HG03354 (cell line): ENCODE measurements around the gene PTPN1.
"Not testable (repeated sequence)": the region's sequence is repeated elsewhere in the genome, so short reads cannot be mapped to it uniquely, and the experiment has no call there.

Experiments used
- ATAC-seq: cut with Tn5 transposase; IDR thresholded peaks from one replicate; pipeline ENCODE4 v1.9.1; 2021; ENCODE audit warnings: mild to moderate bottlenecking; ENCODE audit not compliant: unreplicated experiment, poor library complexity, severe bottlenecking

Gene PTPN1

GRCh38 chr20:50600281-50600895 is 90.2 kb downstream of the PTPN1 start:
- ATAC-seq: no peak

GRCh38 chr20:50601511-50602431 is 91.6 kb downstream of the PTPN1 start:
- ATAC-seq: no peak

- ATAC-seq: no peak
Observed at GRCh38 chr20:50602432-50603088, 92.4 kb downstream of the PTPN1 start.

- no peak for ATAC-seq
Observed at GRCh38 chr20:50604451-50604850, 94.3 kb downstream of the PTPN1 start.

- ATAC-seq: no peak
Observed at GRCh38 chr20:50605136-50605535, 95.0 kb downstream of the PTPN1 start.

GRCh38 chr20:50607436-50607835 is 97.3 kb downstream of the PTPN1 start:
- ATAC-seq: no peak

GRCh38 chr20:50607850-50608749 is 97.9 kb downstream of the PTPN1 start:
- no peak for ATAC-seq

GRCh38 chr20:50608750-50609104 is 98.5 kb downstream of the PTPN1 start:
- no peak for ATAC-seq

- no peak for ATAC-seq
Observed at GRCh38 chr20:50609438-50609989, 99.3 kb downstream of the PTPN1 start.

- ATAC-seq: no peak
Observed at GRCh38 chr20:50610212-50610718, 100.1 kb downstream of the PTPN1 start.

GRCh38 chr20:50611128-50611810 is 101.1 kb downstream of the PTPN1 start:
- ATAC-seq: no peak

GRCh38 chr20:50613438-50614169 is 103.4 kb downstream of the PTPN1 start:
- no peak for ATAC-seq

GRCh38 chr20:50615407-50615806 is 105.2 kb downstream of the PTPN1 start:
- no peak for ATAC-seq

- ATAC-seq: no peak
Observed at GRCh38 chr20:50617022-50617421, 106.8 kb downstream of the PTPN1 start.

GRCh38 chr20:50618537-50618936 is 108.4 kb downstream of the PTPN1 start:
- ATAC-seq: no peak

- not testable (repeated sequence) for ATAC-seq
Observed at GRCh38 chr20:50620459-50620858, 110.3 kb downstream of the PTPN1 start.

- no peak for ATAC-seq
Observed at GRCh38 chr20:50621068-50621665, 111.0 kb downstream of the PTPN1 start.
